ENCODE data around the gene PGBD4.

PGBD4 gene

DNA sequence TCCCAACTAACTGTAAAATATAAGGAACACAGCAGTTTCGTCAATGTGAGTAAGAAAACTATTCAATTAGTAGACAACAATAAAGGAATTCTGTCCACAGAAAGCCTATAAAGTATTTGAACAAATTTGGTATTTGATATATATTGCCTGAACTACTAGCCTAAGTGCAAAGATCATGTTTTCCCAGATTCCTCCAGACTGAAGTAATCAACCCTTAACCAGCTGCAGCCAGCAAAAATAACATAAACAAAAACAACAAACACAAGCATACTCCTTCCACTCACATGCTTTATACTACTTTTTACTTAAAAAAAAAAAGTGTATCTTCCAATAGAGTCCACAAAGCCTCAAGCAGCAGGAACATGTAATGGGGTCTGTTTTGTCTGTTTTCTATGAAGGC, 24.1 kb downstream of the PGBD4 start:
- H2AFZ ChIP-seq (ENCODE audit: low read depth, low read length): no peak overlapping the region
- H3K27ac ChIP-seq (ENCODE audit: low read length): no peak overlapping the region
- TF ChIP-seq, protein P1, sequence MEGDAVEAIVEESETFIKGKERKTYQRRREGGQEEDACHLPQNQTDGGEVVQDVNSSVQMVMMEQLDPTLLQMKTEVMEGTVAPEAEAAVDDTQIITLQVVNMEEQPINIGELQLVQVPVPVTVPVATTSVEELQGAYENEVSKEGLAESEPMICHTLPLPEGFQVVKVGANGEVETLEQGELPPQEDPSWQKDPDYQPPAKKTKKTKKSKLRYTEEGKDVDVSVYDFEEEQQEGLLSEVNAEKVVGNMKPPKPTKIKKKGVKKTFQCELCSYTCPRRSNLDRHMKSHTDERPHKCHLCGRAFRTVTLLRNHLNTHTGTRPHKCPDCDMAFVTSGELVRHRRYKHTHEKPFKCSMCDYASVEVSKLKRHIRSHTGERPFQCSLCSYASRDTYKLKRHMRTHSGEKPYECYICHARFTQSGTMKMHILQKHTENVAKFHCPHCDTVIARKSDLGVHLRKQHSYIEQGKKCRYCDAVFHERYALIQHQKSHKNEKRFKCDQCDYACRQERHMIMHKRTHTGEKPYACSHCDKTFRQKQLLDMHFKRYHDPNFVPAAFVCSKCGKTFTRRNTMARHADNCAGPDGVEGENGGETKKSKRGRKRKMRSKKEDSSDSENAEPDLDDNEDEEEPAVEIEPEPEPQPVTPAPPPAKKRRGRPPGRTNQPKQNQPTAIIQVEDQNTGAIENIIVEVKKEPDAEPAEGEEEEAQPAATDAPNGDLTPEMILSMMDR (IDR thresholded peaks at IDR 0.05; ENCODE audit: low read depth, low read length): no peak
- no peak for TF ChIP-seq EZH2phosphoT487 (IDR thresholded peaks at IDR 0.05; ENCODE audit: low read depth)
- H3K9me3 ChIP-seq (ENCODE audit: insufficient read depth, low read length): no peaks in the 10 kb centered on the region
- H3K9ac ChIP-seq (ENCODE audit: low read length): no peak overlapping the region
- H4K20me1 ChIP-seq (ENCODE audit: insufficient read depth, low read length): no peaks in the 10 kb centered on the region
- H3K27me3 ChIP-seq (ENCODE audit: low read depth, low read length): no peaks in the 10 kb centered on the region
- no peaks in the 10 kb centered on the region for H3K36me3 ChIP-seq (replicated peaks; ENCODE audit: low read depth, low read length)
- H3K4me2 ChIP-seq (ENCODE audit: low read length): no peak overlapping the region
- H3K4me1 ChIP-seq (ENCODE audit: low read length): peaks cover 5% of the 10 kb centered on the region
- H3K4me3 ChIP-seq (ENCODE audit: low read length): no peak overlapping the region
- no peaks in the 10 kb centered on the region for H3K79me2 ChIP-seq (ENCODE audit: low read length)

DNA sequence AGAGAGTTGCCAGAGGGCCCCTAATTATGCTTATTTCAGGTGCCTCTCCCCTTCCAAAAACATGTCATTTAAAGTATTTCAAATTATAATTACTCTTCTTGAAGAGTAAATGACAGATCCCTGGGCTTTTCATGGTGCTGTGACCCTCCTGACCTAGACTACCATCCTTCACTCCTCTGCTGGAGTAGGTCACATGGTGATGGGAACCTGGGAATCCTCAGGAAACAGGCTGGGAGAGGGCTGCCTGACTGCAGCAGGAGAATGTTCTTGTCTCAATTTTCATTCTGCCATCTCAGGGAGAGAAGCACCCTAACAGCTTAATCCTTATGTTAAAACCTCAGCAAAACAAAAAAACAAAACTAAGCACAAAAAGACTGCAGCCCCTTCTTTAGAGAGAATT, 24.6 kb downstream of the PGBD4 start:
- no peaks in the 10 kb centered on the region for H3K27me3 ChIP-seq (ENCODE audit: low read depth, low read length)
- no peaks in the 10 kb centered on the region for H3K79me2 ChIP-seq (ENCODE audit: low read length)
- H3K9ac ChIP-seq (ENCODE audit: low read length): no peak overlapping the region
- no peaks in the 10 kb centered on the region for H4K20me1 ChIP-seq (ENCODE audit: insufficient read depth, low read length)
- TF ChIP-seq, protein P1 (IDR thresholded peaks at IDR 0.05; ENCODE audit: low read depth, low read length): no peak
- no peak for TF ChIP-seq EZH2phosphoT487 (IDR thresholded peaks at IDR 0.05; ENCODE audit: low read depth)
- no peaks in the 10 kb centered on the region for H3K9me3 ChIP-seq (ENCODE audit: insufficient read depth, low read length)
- no peak overlapping the region for H2AFZ ChIP-seq (ENCODE audit: low read depth, low read length)
- H3K36me3 ChIP-seq (replicated peaks; ENCODE audit: low read depth, low read length): no peaks in the 10 kb centered on the region
- H3K4me1 ChIP-seq (ENCODE audit: low read length): peaks cover 5% of the 10 kb centered on the region
- H3K4me2 ChIP-seq (ENCODE audit: low read length): no peak overlapping the region
- H3K4me3 ChIP-seq (ENCODE audit: low read length): no peak overlapping the region
- no peak overlapping the region for H3K27ac ChIP-seq (ENCODE audit: low read length)

GRCh38 chr15:34128898-34129297, 27.0 kb downstream of the PGBD4 start:
- no peak overlapping the region for H3K4me2 ChIP-seq (ENCODE audit: low read length)
- H3K9me3 ChIP-seq (ENCODE audit: insufficient read depth, low read length): no peaks in the 10 kb centered on the region
- H3K4me3 ChIP-seq (ENCODE audit: low read length): no peak overlapping the region
- no peaks in the 10 kb centered on the region for H3K4me1 ChIP-seq (ENCODE audit: low read length)
- no peak overlapping the region for H2AFZ ChIP-seq (ENCODE audit: low read depth, low read length)
- H3K9ac ChIP-seq (ENCODE audit: low read length): no peak overlapping the region
- no peaks in the 10 kb centered on the region for H3K79me2 ChIP-seq (ENCODE audit: low read length)
- H4K20me1 ChIP-seq (ENCODE audit: insufficient read depth, low read length): no peaks in the 10 kb centered on the region
- TF ChIP-seq, protein P1 (IDR thresholded peaks at IDR 0.05; ENCODE audit: low read depth, low read length): no peak
- TF ChIP-seq EZH2phosphoT487 (IDR thresholded peaks at IDR 0.05; ENCODE audit: low read depth): no peak
- no peak overlapping the region for H3K27ac ChIP-seq (ENCODE audit: low read length)
- no peaks in the 10 kb centered on the region for H3K36me3 ChIP-seq (replicated peaks; ENCODE audit: low read depth, low read length)
- no peaks in the 10 kb centered on the region for H3K27me3 ChIP-seq (ENCODE audit: low read depth, low read length)

GRCh38 chr15:34132881-34133280, 31.0 kb downstream of the PGBD4 start:
- Histone ChIP-seq H3K27me3 (ENCODE audit: low read depth, low read length) (no peaks in the 10 kb centered on the region), H3K4me2 (ENCODE audit: low read length) (no peak overlapping the region), H3K4me1 (ENCODE audit: low read length) (no peaks in the 10 kb centered on the region), H3K79me2 (ENCODE audit: low read length) (no peaks in the 10 kb centered on the region), H4K20me1 (ENCODE audit: insufficient read depth, low read length) (no peaks in the 10 kb centered on the region), H2AFZ (ENCODE audit: low read depth, low read length) (no peak overlapping the region), H3K9me3 (ENCODE audit: insufficient read depth, low read length) (no peaks in the 10 kb centered on the region), H3K27ac (ENCODE audit: low read length) (no peak overlapping the region), H3K36me3 (replicated peaks; ENCODE audit: low read depth, low read length) (peaks cover 5% of the 10 kb centered on the region), H3K9ac (ENCODE audit: low read length) (no peak overlapping the region), H3K4me3 (ENCODE audit: low read length) (no peak overlapping the region)
- TF ChIP-seq EZH2phosphoT487 (IDR thresholded peaks at IDR 0.05; ENCODE audit: low read depth): no peak
- TF ChIP-seq, protein P1 (IDR thresholded peaks at IDR 0.05; ENCODE audit: low read depth, low read length): no peak
